Endothelial cell of umbilical vein (primary cell): ENCODE data around the gene PRDM16. TPM values are rescaled to one million over a fixed set of nuclear protein-coding genes. Genes with fewer than 3 reads are reported as not detected.

Source experiments
- BruUV-seq: library from RNA; stranded (reverse); fragments of 400-500 nt; replicated peaks from 2 replicates; lab custom pipeline; 2021; lab: Mats Ljungman, UMichigan
- CTCF ChIA-PET: fragments of 300-600, 350-600 bp; sonication (Branson Sonifier 250); formaldehyde crosslinking; loops from one replicate; lab custom pipeline; 2021; ENCODE audit warnings: antibody characterized with exemption, inconsistent platforms; lab: Charles Lee
- POLR2A ChIA-PET: fragments of 300-600, 350-600 bp; sonication (Branson Sonifier 250); formaldehyde crosslinking; loops from one replicate; lab custom pipeline; 2021; ENCODE audit warnings: antibody characterized with exemption, inconsistent platforms; lab: Charles Lee
- DNase-seq: peaks from one replicate; pipeline ENCODE4 v3.0.0-alpha.2; 2011; ENCODE audit warnings: low read depth, low spot score
- FAIRE-seq: peaks from 2 replicates; lab custom pipeline; 2011; peaks lifted over from hg19 to GRCh38; lab: Jason Lieb, UNC
- H2AFZ ChIP-seq: 2 replicates; pipeline ENCODE4 v1.6.0; 2012; ENCODE audit warnings: low read depth, low read length, control low read depth, inconsistent platforms
- H3K27ac ChIP-seq: 2 replicates; pipeline ENCODE4 v1.5.1; 2011; ENCODE audit warnings: low read depth, mild to moderate bottlenecking, control low read depth, low read length, moderate library complexity; ENCODE audit not compliant: insufficient read depth
- H3K27me3 ChIP-seq, 2 experiments: 2 replicates each; pipeline versions ENCODE4 v1.6.0 to v1.6.1; 2011; ENCODE audit warnings: low read length in 2 of 2, mixed read lengths in 1 of 2; ENCODE audit not compliant: control insufficient read depth in 2 of 2, insufficient read depth in 2 of 2
- H3K36me3 ChIP-seq, 2 experiments: 2 replicates in 1 of 2; 3 replicates in 1 of 2; pipeline ENCODE4 v1.5.1; 2011; ENCODE audit warnings: low read length in 2 of 2, mild to moderate bottlenecking in 1 of 2, moderate library complexity in 1 of 2; ENCODE audit not compliant: control insufficient read depth in 2 of 2, insufficient read depth in 2 of 2; ENCODE audit errors: extremely low read depth in 1 of 2
- H3K4me1 ChIP-seq: 3 replicates; pipeline ENCODE4 v1.5.1; 2011; ENCODE audit warnings: mild to moderate bottlenecking, low read length; ENCODE audit not compliant: control insufficient read depth, insufficient read depth; ENCODE audit errors: extremely low read depth
- H3K4me2 ChIP-seq: 2 replicates; pipeline ENCODE4 v1.6.1; 2011; ENCODE audit warnings: low read length, control low read depth, mixed read lengths; ENCODE audit not compliant: insufficient read depth
- H3K4me3 ChIP-seq, 3 experiments: fragments of 200-600 bp in 1 of 3; sonication (generic), shearing (Covaris generic) in 1 of 3; replicated peaks in 1 of 3; 2 replicates each; pipeline ENCODE4 v1.5.1; 2011 to 2016; ENCODE audit warnings: control low read depth in 3 of 3, low read length in 3 of 3, mild to moderate bottlenecking in 2 of 3, inconsistent platforms in 1 of 3, low read depth in 1 of 3, moderate library complexity in 1 of 3; ENCODE audit not compliant: insufficient read depth in 1 of 3
- H3K79me2 ChIP-seq: 2 replicates; pipeline ENCODE4 v1.6.0; 2012; ENCODE audit warnings: low read length, inconsistent platforms; ENCODE audit not compliant: control insufficient read depth, insufficient read depth
- H3K9ac ChIP-seq: replicated peaks from 2 replicates; pipeline ENCODE3; 2011; ENCODE audit warnings: low read length, control low read depth; ENCODE audit not compliant: insufficient read depth; ENCODE audit errors: extremely low read depth
- H3K9me1 ChIP-seq: replicated peaks from 3 replicates; pipeline ENCODE4 v1.6.0; 2011; ENCODE audit warnings: mild to moderate bottlenecking, low read length; ENCODE audit not compliant: control insufficient read depth, insufficient read depth; ENCODE audit errors: extremely low read depth
- H3K9me3 ChIP-seq: replicated peaks from 2 replicates; pipeline ENCODE4 v1.5.1; 2012; ENCODE audit warnings: low read length, inconsistent platforms; ENCODE audit not compliant: control insufficient read depth, insufficient read depth
- H4K20me1 ChIP-seq: replicated peaks from 2 replicates; pipeline ENCODE3; 2011; ENCODE audit warnings: mild to moderate bottlenecking, low read length; ENCODE audit not compliant: control insufficient read depth, insufficient read depth; ENCODE audit errors: extremely low read depth
- CTCF ChIP-seq, 2 donors: IDR thresholded peaks; 1 replicate in 1 of 2; 2 replicates in 1 of 2; pipeline ENCODE4 v1.5.1; 2011; ENCODE audit warnings: low read length in 2 of 2, mild to moderate bottlenecking in 2 of 2, moderate library complexity in 2 of 2, control low read depth in 1 of 2, inconsistent platforms in 1 of 2, low read depth in 1 of 2; ENCODE audit not compliant: insufficient read depth in 1 of 2; ENCODE audit errors: extremely low read depth in 1 of 2
- EZH2 ChIP-seq: IDR thresholded peaks from 2 replicates; pipeline ENCODE4 v1.6.1; 2012; ENCODE audit warnings: borderline replicate concordance, low read depth, mild to moderate bottlenecking, moderate library complexity, low read length, inconsistent platforms; ENCODE audit not compliant: severe bottlenecking
- FOS ChIP-seq: IDR thresholded peaks from 2 replicates; pipeline ENCODE4 v1.6.1; 2011; ENCODE audit warnings: mild to moderate bottlenecking, low read length, moderate library complexity, borderline replicate concordance; ENCODE audit not compliant: insufficient read depth
- GATA2 ChIP-seq: IDR thresholded peaks from 2 replicates; pipeline ENCODE4 v1.7.0; 2011; ENCODE audit warnings: low read depth, mild to moderate bottlenecking, moderate library complexity, mixed read lengths, low read length; ENCODE audit not compliant: insufficient read length, insufficient read depth
- JUN ChIP-seq: IDR thresholded peaks from 2 replicates; pipeline ENCODE4 v1.6.1; 2011; ENCODE audit warnings: borderline replicate concordance, low read depth; ENCODE audit not compliant: insufficient read length, insufficient read depth
- MAX ChIP-seq: IDR thresholded peaks from 2 replicates; pipeline ENCODE4 v1.6.1; 2011; ENCODE audit not compliant: insufficient read depth, insufficient read length
- MYC ChIP-seq: IDR thresholded peaks from one replicate; pipeline ENCODE4 v1.6.1; 2011; ENCODE audit warnings: mild to moderate bottlenecking, low read depth, low read length
- POLR2A ChIP-seq: IDR thresholded peaks from 2 replicates; pipeline ENCODE4 v1.6.1; 2012; ENCODE audit warnings: low read depth, mild to moderate bottlenecking, control low read depth, low read length
- POLR2AphosphoS5 ChIP-seq: IDR thresholded peaks from 2 replicates; pipeline ENCODE4 v1.6.1; 2012; ENCODE audit warnings: low read depth, mild to moderate bottlenecking, control low read depth, low read length, moderate library complexity; ENCODE audit not compliant: insufficient read depth
- dilution Hi-C: fragments of 300-500 bp; cut with MboI; formaldehyde crosslinking; loops from one replicate; pipeline ENCODE4 v1.15.0; 2019; ENCODE audit warnings: low sequenced_read_pairs; ENCODE audit not compliant: extremely low pct_ligation_motif_present
- intact Hi-C: fragments of 100-400 bp; cut with micrococcal nuclease; formaldehyde crosslinking; loops from one replicate; pipeline ENCODE4 v1.10.0; 2022
- polyA plus RNA-seq, 4 experiments: library from polyadenylated mRNA; depleted of rRNA in 3 of 4; stranded (reverse) in 3 of 4; unstranded in 1 of 4; fragments of >200 nt; gene quantifications; 2 replicates each; pipeline versions ENCODE4 v1.2.1 to v1.2.3, GENCODE V29; 2011 to 2012; ENCODE audit warnings: missing spikeins in 1 of 4
- total RNA-seq: library from RNA; stranded (reverse); gene quantifications from 2 replicates; pipeline ENCODE4 v1.2.3, GENCODE V29; 2021

The PRDM16 gene
- total and polyA plus RNA-seq, 2 donors (not counting 3 experiments of a cell fraction or from before 2014, with no cell fraction given), result not detected

- Histone ChIP-seq H2AFZ (no peak overlapping the region), H4K20me1 (no peaks in the 10 kb centered on the region), H3K9me3 (no peaks in the 10 kb centered on the region), H3K4me3 (no peak overlapping the region), H3K36me3 (no peaks in the 10 kb centered on the region), H3K4me2 (no peak overlapping the region), H3K79me2 (no peaks in the 10 kb centered on the region), H3K27ac (no peak overlapping the region), H3K27me3 (no peaks in the 10 kb centered on the region), H3K9ac (no peak overlapping the region), H3K9me1 (no peaks in the 10 kb centered on the region), H3K4me1 (no peaks in the 10 kb centered on the region)
- no TSS peak for BruUV-seq
- dilution Hi-C loops, result no loop called here
- intact Hi-C loops, result no loop called here
- FAIRE-seq (no peak), DNase-seq (no peak)
- ChIA-PET POLR2A (no interaction called here), CTCF (no interaction called here)
- TF ChIP-seq POLR2A, result no peak
- TF ChIP-seq MYC, result no peak
- TF ChIP-seq EZH2, result no peak
- no peak for TF ChIP-seq POLR2AphosphoS5
- no peak for TF ChIP-seq GATA2
- TF ChIP-seq JUN, result no peak
- no peak for TF ChIP-seq FOS
- TF ChIP-seq MAX, result no peak
- no peak for TF ChIP-seq CTCF (IDR thresholded peaks at IDR 0.05; ENCODE audit: extremely low read depth in 1 of 2, insufficient read depth in 1 of 2, low read depth in 1 of 2, low read length in 2 of 2)
These were observed 12.2 kb downstream of the PRDM16 start for GRCh38 chr1:3081171-3081683.
